ENCODE measurements around the gene SSH2.

DNA sequence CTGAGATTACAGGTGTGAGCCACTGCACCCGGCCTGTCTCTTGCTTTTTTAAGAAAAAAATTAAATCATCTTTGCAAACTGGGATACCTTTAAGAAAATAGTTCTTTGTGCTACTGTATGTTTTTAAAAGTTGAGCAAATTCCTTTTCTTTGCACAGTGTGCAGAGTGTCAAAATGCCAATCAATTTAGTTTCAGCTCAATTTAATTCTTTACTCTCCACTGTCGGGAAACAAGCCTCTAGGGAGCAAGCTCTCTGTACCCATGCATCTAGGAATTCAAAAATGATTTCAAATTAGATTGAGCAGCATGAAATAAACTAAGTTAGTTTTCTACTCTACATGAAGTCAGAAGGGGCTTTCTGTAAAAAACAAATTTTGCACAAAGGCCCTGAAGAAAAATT lies 165.8 kb downstream of the SSH2 start:
- TF ChIP-seq, protein P1, sequence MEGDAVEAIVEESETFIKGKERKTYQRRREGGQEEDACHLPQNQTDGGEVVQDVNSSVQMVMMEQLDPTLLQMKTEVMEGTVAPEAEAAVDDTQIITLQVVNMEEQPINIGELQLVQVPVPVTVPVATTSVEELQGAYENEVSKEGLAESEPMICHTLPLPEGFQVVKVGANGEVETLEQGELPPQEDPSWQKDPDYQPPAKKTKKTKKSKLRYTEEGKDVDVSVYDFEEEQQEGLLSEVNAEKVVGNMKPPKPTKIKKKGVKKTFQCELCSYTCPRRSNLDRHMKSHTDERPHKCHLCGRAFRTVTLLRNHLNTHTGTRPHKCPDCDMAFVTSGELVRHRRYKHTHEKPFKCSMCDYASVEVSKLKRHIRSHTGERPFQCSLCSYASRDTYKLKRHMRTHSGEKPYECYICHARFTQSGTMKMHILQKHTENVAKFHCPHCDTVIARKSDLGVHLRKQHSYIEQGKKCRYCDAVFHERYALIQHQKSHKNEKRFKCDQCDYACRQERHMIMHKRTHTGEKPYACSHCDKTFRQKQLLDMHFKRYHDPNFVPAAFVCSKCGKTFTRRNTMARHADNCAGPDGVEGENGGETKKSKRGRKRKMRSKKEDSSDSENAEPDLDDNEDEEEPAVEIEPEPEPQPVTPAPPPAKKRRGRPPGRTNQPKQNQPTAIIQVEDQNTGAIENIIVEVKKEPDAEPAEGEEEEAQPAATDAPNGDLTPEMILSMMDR (IDR thresholded peaks at IDR 0.05; ENCODE audit: low read depth, low read length, missing input control), result no peak
- TF ChIP-seq RAD21 (IDR thresholded peaks at IDR 0.05) (no peak), MAX (IDR thresholded peaks at IDR 0.05) (no peak)
